HepG2 (cell line): ENCODE data around the gene SPOP. TPM values are rescaled to one million over a fixed set of nuclear protein-coding genes. Genes with fewer than 3 reads are reported as not detected.

Experiments used
- ATAC-seq: fragments of 200-7000 bp; cut with Tn5 transposase; 3 replicates; pipeline ENCODE4 v1.9.1; 2020; ENCODE audit warnings: mild to moderate bottlenecking, moderate library complexity
- BruUV-seq: library from RNA; stranded (reverse); fragments of 400-500 nt; replicated peaks from 2 replicates; lab custom pipeline; 2021; lab: Mats Ljungman, UMichigan
- CTCF ChIA-PET: fragments of 300-600 bp; formaldehyde crosslinking; extraction: SDS; loops from one replicate; lab custom pipeline; 2021; ENCODE audit warnings: low total read pairs, inconsistent platforms, low intra/inter-chr PET ratio; lab: Yijun Ruan, JAX
- POLR2A ChIA-PET: fragments of 350-600 bp; sonication (Branson Sonifier 250); formaldehyde crosslinking; loops from one replicate; lab custom pipeline; 2020; ENCODE audit warnings: antibody characterized with exemption, inconsistent platforms; lab: Yijun Ruan, JAX
- DNase-seq: peaks from one replicate; pipeline ENCODE4 v3.0.0-alpha.2; 2015; ENCODE audit warnings: low spot score
- FAIRE-seq: peaks from 3 replicates; lab custom pipeline; 2011; peaks lifted over from hg19 to GRCh38; lab: Jason Lieb, UNC
- H2AFZ ChIP-seq: one replicate; pipeline ENCODE4 v1.6.1; 2011; ENCODE audit warnings: low read length, inconsistent platforms
- H3K27ac ChIP-seq: fragments of 300-600 bp; 3 replicates; pipeline ENCODE4 v1.8.0; 2011; ENCODE audit warnings: mixed run types, mild to moderate bottlenecking, mixed read lengths, low read length, inconsistent platforms; ENCODE audit not compliant: insufficient read depth; ENCODE audit errors: extremely low read length
- H3K27me3 ChIP-seq, 2 experiments: fragments of 200-600 bp in 1 of 2; 2 replicates in 1 of 2; 3 replicates in 1 of 2; pipeline versions ENCODE4 v1.6.0 to v1.8.0; 2011; ENCODE audit warnings: low read length in 2 of 2, mild to moderate bottlenecking in 2 of 2, moderate library complexity in 2 of 2, inconsistent platforms in 1 of 2; ENCODE audit not compliant: insufficient read depth in 2 of 2, control insufficient read depth in 1 of 2
- H3K36me3 ChIP-seq, 2 experiments: fragments of 200-600 bp in 1 of 2; replicated peaks in 1 of 2; 2 replicates in 1 of 2; 3 replicates in 1 of 2; pipeline versions ENCODE4 v1.5.1 to v1.8.0; 2011; ENCODE audit warnings: low read length in 2 of 2, inconsistent platforms in 1 of 2; ENCODE audit not compliant: insufficient read depth in 2 of 2, control insufficient read depth in 1 of 2
- H3K4me1 ChIP-seq: 2 replicates; pipeline ENCODE4 v1.5.1; 2012; ENCODE audit warnings: low read length, inconsistent platforms; ENCODE audit not compliant: insufficient read depth
- H3K4me2 ChIP-seq: 2 replicates; pipeline ENCODE4 v1.6.0; 2011; ENCODE audit warnings: low read depth, low read length, inconsistent platforms
- H3K4me3 ChIP-seq, 3 experiments: fragments of 200-600 bp in 1 of 3; sonication (generic), shearing (Covaris generic) in 1 of 3; replicated peaks in 1 of 3; 2 replicates each; pipeline ENCODE4 v1.5.1; 2011 to 2016; ENCODE audit warnings: low read length in 3 of 3, inconsistent platforms in 2 of 3, low read depth in 2 of 3, mild to moderate bottlenecking in 2 of 3, control low read depth in 1 of 3, mixed read lengths in 1 of 3; ENCODE audit not compliant: insufficient read depth in 1 of 3
- H3K79me2 ChIP-seq: one replicate; pipeline ENCODE4 v1.6.1; 2011; ENCODE audit warnings: low read length, inconsistent platforms; ENCODE audit not compliant: insufficient read depth
- H3K9ac ChIP-seq: 2 replicates; pipeline ENCODE4 v1.6.0; 2011; ENCODE audit warnings: mild to moderate bottlenecking, low read depth, low read length, inconsistent platforms; ENCODE audit not compliant: insufficient read depth
- H3K9me3 ChIP-seq: 2 replicates; pipeline ENCODE4 v1.5.1; 2012; ENCODE audit warnings: mild to moderate bottlenecking, low read length
- H4K20me1 ChIP-seq: 2 replicates; pipeline ENCODE4 v1.6.0; 2011; ENCODE audit warnings: inconsistent platforms, mild to moderate bottlenecking, low read length, moderate library complexity; ENCODE audit not compliant: insufficient read depth
- EZH2 ChIP-seq: conservative IDR thresholded peaks from 2 replicates; pipeline ENCODE4 v1.6.1; 2012; ENCODE audit warnings: mild to moderate bottlenecking, low read depth, low read length, moderate library complexity
- FOXM1 ChIP-seq: sonication (generic); formaldehyde crosslinking; IDR thresholded peaks from 2 replicates; pipeline ENCODE4 v1.5.0; 2020; ENCODE audit warnings: missing genetic modification reagents
- JUN ChIP-seq: sonication (generic); formaldehyde crosslinking; IDR thresholded peaks from 2 replicates; pipeline ENCODE4 v1.4.0; 2020; ENCODE audit warnings: mild to moderate bottlenecking, missing genetic modification reagents
- MIER2 ChIP-seq: IDR thresholded peaks from 2 replicates; pipeline ENCODE4 v1.6.1; 2016; ENCODE audit warnings: missing biosample characterization, missing genetic modification reagents
- MTF1 ChIP-seq: sonication (generic); formaldehyde crosslinking; IDR thresholded peaks from 2 replicates; pipeline ENCODE4 v1.5.0; 2020; ENCODE audit warnings: missing genetic modification reagents
- RARA ChIP-seq: IDR thresholded peaks from 2 replicates; pipeline ENCODE4 v1.6.1; 2016; ENCODE audit warnings: missing genetic modification reagents, missing compliant biosample characterization
- RFXANK ChIP-seq: IDR thresholded peaks from 2 replicates; pipeline ENCODE4 v1.6.1; 2016
- ZNF136 ChIP-seq: sonication (generic); formaldehyde crosslinking; IDR thresholded peaks from 2 replicates; pipeline ENCODE4 v1.8.1; 2022; ENCODE audit warnings: low read depth, mild to moderate bottlenecking, moderate library complexity, missing genetic modification reagents
- ZNF335 ChIP-seq: sonication (generic); formaldehyde crosslinking; IDR thresholded peaks from 2 replicates; pipeline ENCODE4 v1.4.0; 2020; ENCODE audit warnings: missing genetic modification reagents
- ZNF451 ChIP-seq: sonication (generic); formaldehyde crosslinking; IDR thresholded peaks from 2 replicates; pipeline ENCODE4 v1.5.0; 2020; ENCODE audit warnings: mild to moderate bottlenecking, missing genetic modification reagents
- WGBS: methylation state at CpG from one replicate; pipeline ENCODE4 v1.1.6; 2017; ENCODE audit warnings: low lambda C conversion rate; 5-methylcytosine and 5-hydroxymethylcytosine counted together
- in situ Hi-C: cut with HindIII; loops from 2 replicates; pipeline ENCODE4 v1.10.0; 2017; ENCODE audit warnings: low pct_unique_long_range_greater_than_20kb; ENCODE audit not compliant: extremely low pct_ligation_motif_present
- intact Hi-C: fragments of 100-400 bp; cut with micrococcal nuclease; formaldehyde crosslinking; loops from one replicate; pipeline ENCODE4 v1.10.0; 2022; ENCODE audit not compliant: unreplicated experiment
- polyA plus RNA-seq, 8 experiments: library from polyadenylated mRNA; depleted of rRNA in 3 of 8; stranded (reverse) in 7 of 8; unstranded in 1 of 8; fragments of >200 nt; fragmentation: Illumina TruSeq in 4 of 8; extraction: Trizol in 4 of 8; gene quantifications; 2 replicates each; pipeline versions ENCODE4 v1.2.1 to v1.2.3, GENCODE V29; 2011 to 2016; ENCODE audit warnings: low read depth in 4 of 8, missing spikeins in 1 of 8, mixed read lengths in 1 of 8; ENCODE audit not compliant: insufficient read depth in 1 of 8
- total RNA-seq, 5 experiments: library from RNA; depleted of rRNA; stranded (reverse); fragments of >200 nt; fragmentation: Illumina TruSeq; extraction: Trizol; gene quantifications; 2 replicates each; pipeline ENCODE4 v1.2.3, GENCODE V29; 2016; ENCODE audit warnings: low read depth in 1 of 5
- TF ChIP-seq, protein P1 (sequence below): sonication (generic); formaldehyde crosslinking; IDR thresholded peaks from 2 replicates; pipeline ENCODE4 v1.8.0; 2022; ENCODE audit warnings: missing genetic modification reagents, mild to moderate bottlenecking, borderline replicate concordance

SPOP gene
- total and polyA plus RNA-seq, 2 of the 13 experiments (the other 11 are each of a cell fraction or from before 2014, with no cell fraction given): 52.8 to 60.8 TPM

DNA sequence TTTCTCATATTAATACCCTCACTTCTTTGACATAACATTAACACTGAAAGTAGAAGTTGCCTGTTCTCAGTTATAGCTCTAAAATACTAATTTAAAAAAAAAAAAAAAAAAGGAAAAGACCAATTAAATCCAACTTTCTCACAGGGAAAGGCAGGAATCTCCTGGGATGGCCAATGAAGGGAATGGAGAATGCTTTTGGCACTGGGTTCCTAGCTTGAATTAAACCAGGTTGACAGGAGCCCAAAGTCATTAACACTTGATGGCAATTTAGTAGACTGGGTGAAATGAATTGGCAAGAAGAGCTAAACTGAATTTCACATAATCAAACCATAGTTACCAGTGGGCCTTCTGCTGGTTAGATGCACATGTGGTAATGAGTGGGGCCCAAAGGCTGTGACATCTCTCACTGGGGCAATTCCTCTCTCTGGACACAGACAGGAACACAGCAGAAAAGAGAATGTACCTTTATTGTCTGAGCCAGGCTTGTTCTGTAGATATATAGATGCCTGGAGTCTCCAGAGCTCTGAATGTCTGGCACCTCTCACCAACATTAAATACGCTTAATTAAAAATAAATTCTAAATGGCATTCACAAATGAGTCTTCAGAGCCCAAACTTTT lies 64.6 kb downstream of the SPOP start:
- ChIA-PET POLR2A (no interaction called here), CTCF (no interaction called here)
- peaks cover 18% of the 10 kb centered on the region for H3K4me1 ChIP-seq
- in situ Hi-C loops: no loop called here
- H3K27me3 ChIP-seq: no peaks in the 10 kb centered on the region
- no peak overlapping the region for H3K4me3 ChIP-seq
- H3K36me3 ChIP-seq: peaks cover 18 to 65% of the 10 kb centered on the region in 2 experiments
- WGBS: 100% methylated on average over 1 of the region's 1 CpG
- intact Hi-C loops: no loop called here
- H3K4me2 ChIP-seq: no peak overlapping the region
- no peak for DNase-seq
- H2AFZ ChIP-seq: no peak overlapping the region
- no peak overlapping the region for H3K9ac ChIP-seq
- FAIRE-seq: no peak
- H3K79me2 ChIP-seq: no peaks in the 10 kb centered on the region
- BruUV-seq: no TSS peak
- H4K20me1 ChIP-seq: no peaks in the 10 kb centered on the region
- TF ChIP-seq ZNF451 (CRISPR knock-in tag): no peak
- TF ChIP-seq ZNF136 (CRISPR knock-in tag): no peak
- TF ChIP-seq, protein P1, sequence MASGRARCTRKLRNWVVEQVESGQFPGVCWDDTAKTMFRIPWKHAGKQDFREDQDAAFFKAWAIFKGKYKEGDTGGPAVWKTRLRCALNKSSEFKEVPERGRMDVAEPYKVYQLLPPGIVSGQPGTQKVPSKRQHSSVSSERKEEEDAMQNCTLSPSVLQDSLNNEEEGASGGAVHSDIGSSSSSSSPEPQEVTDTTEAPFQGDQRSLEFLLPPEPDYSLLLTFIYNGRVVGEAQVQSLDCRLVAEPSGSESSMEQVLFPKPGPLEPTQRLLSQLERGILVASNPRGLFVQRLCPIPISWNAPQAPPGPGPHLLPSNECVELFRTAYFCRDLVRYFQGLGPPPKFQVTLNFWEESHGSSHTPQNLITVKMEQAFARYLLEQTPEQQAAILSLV (CRISPR knock-in tag): no peak
- no peak for ATAC-seq
- H3K9me3 ChIP-seq: no peaks in the 10 kb centered on the region
- H3K27ac ChIP-seq: no peak overlapping the region

DNA sequence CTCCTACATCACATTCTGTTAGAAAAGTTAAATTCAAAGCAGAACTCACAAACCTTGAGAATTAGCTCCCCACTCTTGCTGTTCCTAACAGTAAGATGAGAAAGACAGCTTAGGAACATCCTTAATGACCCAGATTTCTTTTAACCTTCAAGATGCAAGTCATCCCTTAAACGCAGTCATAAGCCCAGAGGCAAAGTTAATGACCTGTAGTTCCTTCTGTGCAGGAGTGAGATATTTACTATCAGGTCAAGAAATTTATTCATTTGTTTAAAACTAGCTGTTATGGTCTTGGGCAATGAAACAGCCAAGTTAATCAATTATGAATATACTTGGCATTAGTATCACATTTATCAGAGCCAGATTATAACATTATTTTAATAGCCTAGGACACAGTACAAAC lies 65.2 kb downstream of the SPOP start:
- H3K36me3 ChIP-seq: peaks cover 15 to 63% of the 10 kb centered on the region in 2 experiments
- H3K27ac ChIP-seq: no peak overlapping the region
- no peak overlapping the region for H2AFZ ChIP-seq
- in situ Hi-C loops: no loop called here
- no TSS peak for BruUV-seq
- no peaks in the 10 kb centered on the region for H4K20me1 ChIP-seq
- no peak overlapping the region for H3K4me2 ChIP-seq
- no peaks in the 10 kb centered on the region for H3K79me2 ChIP-seq
- no peak overlapping the region for H3K4me3 ChIP-seq
- no peaks in the 10 kb centered on the region for H3K9me3 ChIP-seq
- no peaks in the 10 kb centered on the region for H3K27me3 ChIP-seq
- no peak for ATAC-seq
- peaks cover 18% of the 10 kb centered on the region for H3K4me1 ChIP-seq
- ChIA-PET POLR2A (no interaction called here), CTCF (no interaction called here)
- DNase-seq: no peak
- intact Hi-C loops: no loop called here
- TF ChIP-seq ZNF335 (CRISPR knock-in tag): no peak
- no peak for TF ChIP-seq MIER2 (CRISPR knock-in tag)
- no peak for TF ChIP-seq MTF1 (CRISPR knock-in tag)
- TF ChIP-seq RARA (CRISPR knock-in tag): no peak
- no peak for TF ChIP-seq FOXM1 (CRISPR knock-in tag)
- TF ChIP-seq EZH2: no peak
- TF ChIP-seq JUN (CRISPR knock-in tag): no peak
- TF ChIP-seq RFXANK: no peak
- 92% methylated on average over 1 of the region's 1 CpG for WGBS
- H3K9ac ChIP-seq: no peak overlapping the region
- no peak for FAIRE-seq
